Coronary artery (tissue), 2 donors: ENCODE results near the gene DUSP22.
"Not testable (repeated sequence)": the region's sequence is repeated elsewhere in the genome, so short reads cannot be mapped to it uniquely, and the experiment has no call there.

Source experiments
- DNase-seq: peaks from one replicate; pipeline ENCODE4 v3.0.0-alpha.2; 2017; ENCODE audit warnings: low spot score
- H3K27ac ChIP-seq, 2 donors: fragments of 200-600 bp; sonication (generic); one replicate each; pipeline ENCODE4 v1.5.1; 2016 to 2019
- H3K4me3 ChIP-seq: fragments of 200-600 bp; sonication (generic); 2 replicates; pipeline ENCODE4 v1.5.1; 2016; ENCODE audit warnings: mild to moderate bottlenecking, moderate library complexity
- CTCF ChIP-seq: fragments of 200-600 bp; sonication (generic); IDR thresholded peaks from one replicate; pipeline ENCODE4 v1.5.1; 2019; ENCODE audit warnings: antibody characterized with exemption

The DUSP22 gene, protein sequence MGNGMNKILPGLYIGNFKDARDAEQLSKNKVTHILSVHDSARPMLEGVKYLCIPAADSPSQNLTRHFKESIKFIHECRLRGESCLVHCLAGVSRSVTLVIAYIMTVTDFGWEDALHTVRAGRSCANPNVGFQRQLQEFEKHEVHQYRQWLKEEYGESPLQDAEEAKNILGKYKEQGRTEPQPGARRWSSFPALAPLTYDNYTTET

DNA sequence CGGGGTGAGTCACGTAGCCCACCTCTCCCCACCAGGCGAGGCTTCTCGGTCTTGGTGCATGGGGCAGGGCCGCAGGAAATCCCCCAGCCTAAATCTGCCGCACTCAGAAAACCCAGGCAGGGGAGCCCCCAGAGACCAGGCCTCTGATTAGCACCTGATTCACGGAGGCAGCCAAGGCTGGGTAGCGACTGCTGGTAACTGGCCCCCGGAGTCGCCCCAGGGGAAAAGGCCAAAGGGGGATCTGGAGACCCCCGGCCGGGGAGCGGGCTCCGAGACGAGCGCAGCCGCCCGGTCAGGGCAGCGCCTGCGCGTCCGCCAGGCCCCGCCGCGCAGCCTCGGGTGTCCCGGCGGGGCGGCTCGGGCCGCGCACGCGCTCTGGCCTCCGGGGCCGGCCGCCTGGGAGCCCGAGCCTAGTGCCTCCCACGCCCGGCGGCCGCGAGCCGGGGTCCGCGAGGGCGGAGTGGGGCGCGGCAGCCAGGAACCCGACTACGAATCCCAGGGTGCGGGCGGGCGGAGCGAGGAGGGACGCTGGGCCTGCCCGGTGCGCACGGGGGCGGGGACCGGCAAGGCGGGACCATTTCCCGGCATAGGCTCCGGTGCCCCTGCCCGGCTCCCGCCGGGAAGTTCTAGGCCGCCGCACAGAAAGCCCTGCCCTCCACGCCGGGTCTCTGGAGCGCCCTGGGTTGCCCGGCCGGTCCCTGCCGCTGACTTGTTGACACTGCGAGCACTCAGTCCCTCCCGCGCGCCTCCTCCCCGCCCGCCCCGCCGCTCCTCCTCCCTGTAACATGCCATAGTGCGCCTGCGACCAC is at the start of gene DUSP22:
Gene DUSP22, plus strand, starts transcription at position 791 of the 809 bp plus-strand sequence. CDS start 53 bp downstream, outside the sequence.
- Histone ChIP-seq H3K4me3 (peak within 1 kb of the TSS; percentile 90), H3K27ac (peak within 1 kb of the TSS; percentile 85 to 98)
- peak; percentile 95 for DNase-seq
- no peak for TF ChIP-seq CTCF

- no peak for TF ChIP-seq CTCF
- Histone ChIP-seq H3K27ac (no peak overlapping the region), H3K4me3 (no peak overlapping the region)
- DNase-seq: no peak
These were observed 45.9 kb upstream of the DUSP22 start for GRCh38 chr6:246352-246751.

DNA sequence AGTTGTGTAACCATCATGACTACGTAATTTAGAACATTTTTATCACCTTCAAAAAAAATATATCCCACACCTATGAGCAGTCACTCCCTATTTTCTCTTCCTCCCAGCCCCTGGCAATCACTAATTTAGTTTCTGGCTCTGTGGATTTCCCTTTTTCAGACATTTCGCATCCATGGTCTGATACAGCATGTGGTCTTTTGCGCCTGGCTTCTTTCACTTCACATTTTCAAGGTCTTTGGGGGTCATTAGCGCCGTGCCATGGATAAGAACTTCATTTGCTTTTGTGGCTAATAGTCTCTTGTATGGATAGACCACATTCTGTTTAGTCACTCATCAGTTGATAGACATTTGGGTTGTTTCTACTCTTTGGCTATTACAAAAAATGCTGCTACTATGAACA is 44.9 kb upstream of the DUSP22 start:
- no peak for DNase-seq
- Histone ChIP-seq H3K4me3 (no peak overlapping the region), H3K27ac (no peak overlapping the region)
- TF ChIP-seq CTCF: no peak

- not testable (repeated sequence) for H3K4me3 ChIP-seq, DNase-seq, H3K27ac ChIP-seq
These were observed 44.2 kb upstream of the DUSP22 start for GRCh38 chr6:248046-248445.

- Histone ChIP-seq H3K4me3 (no peak overlapping the region), H3K27ac (no peak overlapping the region)
- no peak for TF ChIP-seq CTCF
- no peak for DNase-seq
These were observed 41.6 kb upstream of the DUSP22 start for GRCh38 chr6:250676-251075.

DNA sequence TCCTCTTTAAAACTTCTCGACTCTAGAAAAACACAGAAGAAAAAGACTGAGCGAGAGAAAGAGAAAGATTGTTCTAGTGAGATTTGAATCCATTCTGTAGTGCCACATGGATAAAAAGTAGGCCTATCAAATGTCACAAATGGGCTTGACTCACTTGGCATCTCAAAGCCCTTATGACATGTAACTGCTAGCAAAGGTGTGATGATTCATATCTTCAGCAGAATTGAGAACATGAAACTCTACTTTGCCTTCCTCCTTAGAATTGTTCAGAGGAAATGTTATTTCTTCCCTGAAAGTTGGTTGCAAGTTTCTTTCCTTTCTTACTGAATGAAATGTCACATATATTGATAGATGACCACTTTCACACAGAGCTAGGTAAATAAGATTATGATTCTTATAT is 40.4 kb upstream of the DUSP22 start:
- no peak for DNase-seq
- no peak overlapping the region for H3K4me3 ChIP-seq
- no peak overlapping the region for H3K27ac ChIP-seq
- TF ChIP-seq CTCF: no peak

DNA sequence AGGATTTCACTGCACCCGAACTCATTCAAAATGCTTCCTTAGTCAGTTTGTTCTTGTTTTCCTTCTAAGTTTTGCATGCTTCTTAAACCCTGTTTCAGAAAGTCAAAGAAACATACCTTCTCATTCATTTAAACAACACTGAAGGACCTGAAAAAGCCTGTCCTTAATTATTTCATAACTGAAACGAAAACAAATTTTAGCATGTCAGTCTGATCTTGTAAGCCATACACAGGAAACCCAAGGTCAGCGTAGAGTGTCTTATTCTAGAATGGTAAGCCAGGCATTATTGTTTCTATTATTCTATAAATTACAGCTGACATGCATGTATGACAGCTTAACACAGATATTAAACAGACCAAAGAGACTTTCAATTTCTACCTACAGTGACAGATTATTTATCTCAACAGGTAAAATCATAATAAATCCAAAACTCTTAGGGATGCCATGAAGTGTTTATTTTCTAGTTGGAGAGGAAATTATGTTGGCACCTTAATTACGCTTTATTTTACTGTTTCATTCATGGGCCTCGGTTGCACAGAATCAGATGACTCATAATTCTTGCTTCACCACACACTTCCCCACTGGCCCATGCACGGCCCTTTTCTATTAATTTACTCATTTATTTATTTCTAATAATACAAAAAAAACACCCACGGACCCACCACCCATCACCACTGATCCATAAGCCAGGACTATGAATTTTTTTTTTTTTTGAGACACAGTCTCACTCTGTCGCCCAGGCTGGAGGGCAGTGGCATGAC is 39.3 kb upstream of the DUSP22 start:
- Histone ChIP-seq H3K4me3 (no peak overlapping the region), H3K27ac (no peak overlapping the region)
- no peak for DNase-seq
- TF ChIP-seq CTCF: no peak
